Lower lobe of right lung (tissue), 2 donors: ENCODE measurements around the gene EPN1. TPM values are rescaled to one million over a fixed set of nuclear protein-coding genes. Genes with fewer than 3 reads are reported as not detected.

Experiments used
- ATAC-seq, 2 donors: fragments of 200-7000 bp; cut with Tn5 transposase; one replicate each; pipeline ENCODE4 v1.9.1; 2020 to 2022; ENCODE audit warnings: mild to moderate bottlenecking in 2 of 2, moderate library complexity in 2 of 2
- DNase-seq: peaks from one replicate; pipeline ENCODE4 v3.0.0-alpha.2; 2020
- H3K27ac ChIP-seq: fragments of 200-600 bp; one replicate; pipeline ENCODE4 v1.8.0; 2022
- H3K27me3 ChIP-seq: fragments of 200-600 bp; one replicate; pipeline ENCODE4 v1.8.0; 2022; ENCODE audit warnings: low read depth
- H3K36me3 ChIP-seq: fragments of 200-600 bp; one replicate; pipeline ENCODE4 v1.8.0; 2022; ENCODE audit warnings: mild to moderate bottlenecking
- H3K4me1 ChIP-seq: fragments of 200-600 bp; one replicate; pipeline ENCODE4 v1.8.0; 2022
- H3K4me3 ChIP-seq: fragments of 200-600 bp; one replicate; pipeline ENCODE4 v1.8.0; 2022; ENCODE audit warnings: mild to moderate bottlenecking
- H3K9me3 ChIP-seq: fragments of 200-600 bp; one replicate; pipeline ENCODE4 v1.8.0; 2022
- CTCF ChIP-seq: fragments of 200-600 bp; IDR thresholded peaks from one replicate; pipeline ENCODE4 v1.8.0; 2022; ENCODE audit warnings: antibody characterized with exemption, mild to moderate bottlenecking
- intact Hi-C: fragments of 100-400 bp; cut with DNase I; formaldehyde crosslinking; loops from one replicate; pipeline ENCODE4 v1.11.0; 2022
- total RNA-seq: library from RNA; stranded (reverse); fragmentation: NEBNext Ultra II Directional; extraction: Animal tissue kit (Norgen Biotek cat#: 25700); gene quantifications from one replicate; pipeline ENCODE4 v1.2.1, GENCODE V29; 2021
- donor health status: DM: no; HTN: yes; CAD: no; lungs with severe emphysema.

The EPN1 gene
- total RNA-seq, 1 donor from 2014 or later, result 105 TPM

- no peak for TF ChIP-seq CTCF
- ATAC-seq, result no peak
- H3K4me3 ChIP-seq, result no peak overlapping the region
- peaks cover 8% of the 10 kb centered on the region for H3K36me3 ChIP-seq
- no peaks in the 10 kb centered on the region for H3K27me3 ChIP-seq
- no peak overlapping the region for H3K27ac ChIP-seq
- intact Hi-C loops, result no loop called here
- peaks cover 30% of the 10 kb centered on the region for H3K4me1 ChIP-seq
- no peak for DNase-seq
- H3K9me3 ChIP-seq, result no peaks in the 10 kb centered on the region
Measured at GRCh38 chr19:55650602-55651230, 24.3 kb upstream of the EPN1 start.

DNA sequence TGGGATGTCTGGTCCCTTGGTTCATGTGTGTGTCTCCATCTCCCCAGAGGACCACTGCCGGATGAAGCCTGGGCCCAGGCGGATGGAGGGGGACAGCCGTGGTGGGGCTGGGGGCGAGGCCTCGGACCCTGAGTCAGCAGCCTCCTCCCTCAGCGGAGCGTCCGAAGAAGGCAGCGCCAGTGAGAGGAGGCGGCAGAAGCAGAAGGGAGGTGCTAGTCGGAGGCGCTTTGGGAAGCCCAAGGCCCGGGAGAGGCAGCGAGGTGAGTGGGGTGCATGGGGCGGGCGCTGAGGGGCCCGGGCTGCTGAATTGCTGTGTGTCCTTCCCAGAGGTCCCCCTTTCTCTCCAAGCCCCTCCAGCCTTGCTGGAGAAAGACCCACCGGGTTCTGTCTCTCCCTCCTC is 23.8 kb upstream of the EPN1 start:
- intact Hi-C loops, result no loop called here

GRCh38 chr19:55652311-55653128 is 22.5 kb upstream of the EPN1 start:
- peaks cover 40% of the 10 kb centered on the region for H3K4me1 ChIP-seq
- H3K9me3 ChIP-seq, result no peaks in the 10 kb centered on the region
- H3K4me3 ChIP-seq, result no peak overlapping the region
- DNase-seq (peak; percentile 64), ATAC-seq (no peak)
- no peak overlapping the region for H3K27ac ChIP-seq
- intact Hi-C loops, result no loop called here
- H3K36me3 ChIP-seq, result peaks cover 6% of the 10 kb centered on the region
- H3K27me3 ChIP-seq, result no peaks in the 10 kb centered on the region
- TF ChIP-seq CTCF, result no peak

More for the DNA sequence above, 23.8 kb upstream of the EPN1 start:
- no peak overlapping the region for H3K4me3 ChIP-seq
- no peak overlapping the region for H3K27ac ChIP-seq
- ATAC-seq (no peak), DNase-seq (no peak)
- no peaks in the 10 kb centered on the region for H3K9me3 ChIP-seq
- peaks cover 35% of the 10 kb centered on the region for H3K4me1 ChIP-seq
- peaks cover 6% of the 10 kb centered on the region for H3K36me3 ChIP-seq
- TF ChIP-seq CTCF, result no peak
- H3K27me3 ChIP-seq, result no peaks in the 10 kb centered on the region

- TF ChIP-seq CTCF, result peak; percentile 98
- DNase-seq (peak; percentile 98), ATAC-seq (peak; percentile 77 to 87)
- H3K27me3 ChIP-seq, result no peaks in the 10 kb centered on the region
- peaks cover 46% of the 10 kb centered on the region for H3K4me1 ChIP-seq
- H3K9me3 ChIP-seq, result no peaks in the 10 kb centered on the region
- H3K27ac ChIP-seq, result peak overlapping the region; percentile 98
- intact Hi-C loops, result no loop called here
- H3K36me3 ChIP-seq, result peaks cover 11% of the 10 kb centered on the region
- peak overlapping the region; percentile 95 for H3K4me3 ChIP-seq
Measured at GRCh38 chr19:55653651-55654322, 21.2 kb upstream of the EPN1 start.

DNA sequence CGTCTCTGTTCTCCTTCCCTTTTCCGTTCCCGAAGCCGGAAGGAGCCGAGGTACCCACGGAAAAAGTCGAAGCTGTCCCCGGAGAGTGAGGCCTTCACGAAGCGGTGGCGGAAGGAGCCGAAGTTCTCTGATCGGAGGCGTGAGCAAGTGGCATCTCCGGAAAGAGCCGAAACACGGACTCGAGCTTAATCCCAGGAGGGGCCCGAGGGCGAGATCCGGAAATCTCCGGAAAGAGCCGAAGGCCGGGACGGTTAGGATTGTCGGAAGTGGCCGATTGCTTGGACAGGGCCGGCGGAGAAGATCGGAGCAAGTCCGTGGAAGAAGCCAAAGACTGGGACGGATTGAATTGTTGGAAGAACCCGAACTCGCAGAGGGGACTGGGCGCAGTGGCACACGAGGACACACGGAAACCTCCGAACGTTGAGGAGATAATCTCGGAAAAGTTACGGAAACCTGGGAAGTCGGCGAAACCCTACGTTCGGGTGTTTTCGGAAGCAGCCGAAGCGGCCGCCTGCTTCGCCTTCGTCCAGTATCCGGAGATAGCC is 20.6 kb upstream of the EPN1 start:
- intact Hi-C loops, result no loop called here
- Histone ChIP-seq H3K27me3 (no peaks in the 10 kb centered on the region), H3K4me1 (peaks cover 46% of the 10 kb centered on the region), H3K9me3 (no peaks in the 10 kb centered on the region), H3K36me3 (peaks cover 17% of the 10 kb centered on the region), H3K27ac (peak overlapping the region; percentile 98), H3K4me3 (peak overlapping the region; percentile 95)
- ATAC-seq (peak; percentile 90 to 91), DNase-seq (peak; percentile 99)
- no peak for TF ChIP-seq CTCF
